Heart left ventricle (tissue), 16 donors: ENCODE measurements around the gene TTC3. TPM values are rescaled to one million over a fixed set of nuclear protein-coding genes. Genes with fewer than 3 reads are reported as not detected.

Source experiments
- ATAC-seq, 4 donors: fragments of 200-7000 bp; cut with Tn5 transposase; one replicate each; pipeline ENCODE4 v1.9.1; 2020 to 2022; ENCODE audit warnings: moderate library complexity in 4 of 4, mild to moderate bottlenecking in 3 of 4, moderate number of reproducible peaks in 1 of 4
- DNase-seq, 5 donors: peaks; one replicate each; pipeline ENCODE4 v3.0.0-alpha.2; 2020
- H3K27ac ChIP-seq, 12 donors: fragments of 200-600 bp; sonication (generic) in 4 of 12; one replicate each; pipeline versions ENCODE4 v1.5.0 to v1.8.0; 2016 to 2022; ENCODE audit warnings: mild to moderate bottlenecking in 2 of 12
- H3K27me3 ChIP-seq, 9 donors: fragments of 200-600 bp; sonication (generic) in 2 of 9; one replicate each; pipeline versions ENCODE4 v1.5.1 to v1.8.0; 2016 to 2022; ENCODE audit warnings: mild to moderate bottlenecking in 3 of 9
- H3K36me3 ChIP-seq, 9 donors: fragments of 200-600 bp; sonication (generic) in 2 of 9; one replicate each; pipeline versions ENCODE4 v1.5.0 to v1.8.0; 2018 to 2022; ENCODE audit warnings: mild to moderate bottlenecking in 2 of 9
- H3K4me1 ChIP-seq, 12 donors: fragments of 200-600 bp; sonication (generic) in 4 of 12; one replicate each; pipeline versions ENCODE4 v1.5.0 to v1.8.0; 2016 to 2022; ENCODE audit warnings: mild to moderate bottlenecking in 3 of 12
- H3K4me3 ChIP-seq, 12 donors: fragments of 200-600 bp; sonication (generic) in 4 of 12; one replicate each; pipeline versions ENCODE4 v1.5.0 to v1.8.0; 2017 to 2022; ENCODE audit warnings: mild to moderate bottlenecking in 9 of 12, moderate library complexity in 4 of 12
- H3K9me3 ChIP-seq, 12 donors: fragments of 200-600 bp; sonication (generic) in 4 of 12; one replicate each; pipeline versions ENCODE4 v1.5.0 to v1.8.0; 2016 to 2022; ENCODE audit warnings: mild to moderate bottlenecking in 1 of 12
- POLR2A ChIP-seq, 2 donors: fragments of 450-650 bp; IDR thresholded peaks; one replicate each; pipeline ENCODE4 v1.6.1; 2017; ENCODE audit warnings: antibody characterized with exemption in 2 of 2, mild to moderate bottlenecking in 2 of 2, moderate library complexity in 2 of 2
- WGBS, 4 donors: extraction: QIAGEN DNeasy Blood & Tissue Kit in 2 of 4; methylation state at CpG; one replicate each; pipeline versions ENCODE4 v1.1.5 to v1.1.7; 2013 to 2018; 5-methylcytosine and 5-hydroxymethylcytosine counted together
- intact Hi-C, 10 donors: fragments of 100-400 bp; cut with DNase I; formaldehyde crosslinking; loops; one replicate each; pipeline versions ENCODE4 v1.11.1 to v1.14.2; 2022
- polyA plus RNA-seq, 2 donors: library from polyadenylated mRNA; stranded (reverse); fragments of 200-250 nt; gene quantifications; one replicate each; pipeline ENCODE4 v1.2.3, GENCODE V29; 2013
- total RNA-seq, 9 donors: library from RNA; depleted of rRNA in 2 of 9; stranded (reverse); fragments of >200 nt in 2 of 9; fragmentation: NEBNext Ultra II Directional in 3 of 9; extraction: Animal tissue kit (Norgen Biotek cat#: 25700) in 3 of 9; gene quantifications; one replicate each; pipeline versions ENCODE4 v1.1.0 to v1.2.4, GENCODE V29; 2016 to 2023
- TF ChIP-seq, protein P1 (sequence below), 12 donors: fragments of 200-600 bp; sonication (generic) in 4 of 12; IDR thresholded peaks; one replicate each; pipeline versions ENCODE4 v1.5.0 to v1.8.0; 2018 to 2022; ENCODE audit warnings: antibody characterized with exemption in 12 of 12, mild to moderate bottlenecking in 5 of 12
- donor health status: ischemic (EF 13 %, LVEDD 7.1; RV severe dilation, severe dysfunction).
- donor health status: healthy with polysubstance abuse.
- donor health status: DM: no; HTN: yes; CAD: no.
- donor health status: DM: no; HTN: no; CAD: no.
- donor health status: ischemic (EF 25% LVEDD 6.9; RV normal size, moderate dysfunction).
- donor health status: ischemic (EF 25% LVEDD 5.7; RV mildly dilated, moderate dysfunction).
- donor health status: healthy.
- donor health status: DM: yes; HTN: yes; CAD: no.
- donor health status: ischemic (EF 35%, LVEDD 5.7; RV mildly dilated, moderate dysfunction).
- donor health status: nonischemic (EF 11% LVEDD 7.7; RV severe dilation, severe dysfunction).
- donor health status: DM: yes; HTN: yes; CAD: no.
- donor health status: PGD.
- donor health status: ischemic (EF 29% LVEDD 5.4; RV normal size, mild dysfunction).
- donor health status: nonischemic (EF 23%, LVEDD 6.1; RV moderate dilation, normal function).

Gene TTC3
- total and polyA plus RNA-seq, 11 donors: 15.2 to 72.1 (median 44.5) TPM

DNA sequence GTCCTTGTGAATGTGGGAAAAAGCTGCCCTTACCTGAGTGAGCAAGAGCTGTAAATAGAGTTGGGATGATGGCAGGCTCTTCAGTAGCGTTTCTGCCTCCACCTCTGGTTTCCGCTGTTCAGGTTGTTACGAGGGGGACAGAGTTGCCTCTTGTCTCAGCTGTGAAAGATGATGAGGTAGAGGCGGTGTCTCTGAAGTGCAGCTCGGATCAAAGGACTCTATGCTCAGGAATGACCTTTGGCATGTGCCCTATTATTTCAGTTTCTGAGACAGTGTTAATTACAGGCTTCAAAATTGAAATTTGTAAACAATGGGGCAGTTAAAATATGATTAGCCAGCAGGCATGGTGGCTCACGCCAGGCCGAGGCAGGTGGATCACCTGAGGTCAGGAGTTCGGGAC lies 123.8 kb downstream of the TTC3 start:
- H3K4me1 ChIP-seq: peaks cover 0 to 7% (median 0%) of the 10 kb centered on the region in 12 donors
- peaks cover 0 to 100% (median 82%) of the 10 kb centered on the region in 9 donors for H3K36me3 ChIP-seq
- H3K27ac ChIP-seq: no peak overlapping the region
- no peaks in the 10 kb centered on the region for H3K27me3 ChIP-seq
- TF ChIP-seq, protein P1, sequence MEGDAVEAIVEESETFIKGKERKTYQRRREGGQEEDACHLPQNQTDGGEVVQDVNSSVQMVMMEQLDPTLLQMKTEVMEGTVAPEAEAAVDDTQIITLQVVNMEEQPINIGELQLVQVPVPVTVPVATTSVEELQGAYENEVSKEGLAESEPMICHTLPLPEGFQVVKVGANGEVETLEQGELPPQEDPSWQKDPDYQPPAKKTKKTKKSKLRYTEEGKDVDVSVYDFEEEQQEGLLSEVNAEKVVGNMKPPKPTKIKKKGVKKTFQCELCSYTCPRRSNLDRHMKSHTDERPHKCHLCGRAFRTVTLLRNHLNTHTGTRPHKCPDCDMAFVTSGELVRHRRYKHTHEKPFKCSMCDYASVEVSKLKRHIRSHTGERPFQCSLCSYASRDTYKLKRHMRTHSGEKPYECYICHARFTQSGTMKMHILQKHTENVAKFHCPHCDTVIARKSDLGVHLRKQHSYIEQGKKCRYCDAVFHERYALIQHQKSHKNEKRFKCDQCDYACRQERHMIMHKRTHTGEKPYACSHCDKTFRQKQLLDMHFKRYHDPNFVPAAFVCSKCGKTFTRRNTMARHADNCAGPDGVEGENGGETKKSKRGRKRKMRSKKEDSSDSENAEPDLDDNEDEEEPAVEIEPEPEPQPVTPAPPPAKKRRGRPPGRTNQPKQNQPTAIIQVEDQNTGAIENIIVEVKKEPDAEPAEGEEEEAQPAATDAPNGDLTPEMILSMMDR (IDR thresholded peaks at IDR 0.05): no peak
- TF ChIP-seq POLR2A (IDR thresholded peaks at IDR 0.05): no peak
- no peaks in the 10 kb centered on the region for H3K9me3 ChIP-seq
- ATAC-seq: no peak
- intact Hi-C loops: no loop called here
- 93 to 96% (median 94%) methylated on average over 8 of the region's 8 CpGs for WGBS, 4 donors
- no peak overlapping the region for H3K4me3 ChIP-seq
- DNase-seq: no peak

DNA sequence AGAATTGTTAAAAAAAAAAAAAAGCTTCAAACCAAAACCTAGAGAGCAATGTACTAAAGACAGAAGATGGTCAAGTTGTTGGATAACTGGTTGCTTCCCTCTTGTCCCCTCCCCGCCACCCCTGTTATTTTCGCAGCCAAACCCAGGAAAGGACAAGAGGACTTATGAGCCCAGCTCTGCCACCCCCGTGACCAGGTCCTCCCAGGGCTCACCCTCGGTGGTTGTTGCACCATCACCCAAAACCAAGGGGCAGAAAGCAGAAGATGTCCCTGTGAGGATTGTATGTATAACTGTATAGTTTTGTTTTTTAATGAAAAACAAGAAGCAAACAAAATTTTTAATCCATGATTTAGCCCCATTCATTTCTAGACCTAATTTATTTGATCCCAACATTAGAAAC lies 124.7 kb downstream of the TTC3 start:
- H3K9me3 ChIP-seq: no peaks in the 10 kb centered on the region
- WGBS, 4 donors: 91 to 98% (median 96%) methylated on average over 4 of the region's 4 CpGs
- H3K4me3 ChIP-seq: no peak overlapping the region
- peaks cover 0 to 7% (median 0%) of the 10 kb centered on the region in 12 donors for H3K4me1 ChIP-seq
- H3K36me3 ChIP-seq: peaks cover 0 to 100% (median 83%) of the 10 kb centered on the region in 9 donors
- ATAC-seq: no peak
- no peaks in the 10 kb centered on the region for H3K27me3 ChIP-seq
- intact Hi-C loops: no loop called here
- no peak for DNase-seq
- TF ChIP-seq POLR2A (IDR thresholded peaks at IDR 0.05): no peak
- TF ChIP-seq, protein P1 (IDR thresholded peaks at IDR 0.05): no peak
- no peak overlapping the region for H3K27ac ChIP-seq

DNA sequence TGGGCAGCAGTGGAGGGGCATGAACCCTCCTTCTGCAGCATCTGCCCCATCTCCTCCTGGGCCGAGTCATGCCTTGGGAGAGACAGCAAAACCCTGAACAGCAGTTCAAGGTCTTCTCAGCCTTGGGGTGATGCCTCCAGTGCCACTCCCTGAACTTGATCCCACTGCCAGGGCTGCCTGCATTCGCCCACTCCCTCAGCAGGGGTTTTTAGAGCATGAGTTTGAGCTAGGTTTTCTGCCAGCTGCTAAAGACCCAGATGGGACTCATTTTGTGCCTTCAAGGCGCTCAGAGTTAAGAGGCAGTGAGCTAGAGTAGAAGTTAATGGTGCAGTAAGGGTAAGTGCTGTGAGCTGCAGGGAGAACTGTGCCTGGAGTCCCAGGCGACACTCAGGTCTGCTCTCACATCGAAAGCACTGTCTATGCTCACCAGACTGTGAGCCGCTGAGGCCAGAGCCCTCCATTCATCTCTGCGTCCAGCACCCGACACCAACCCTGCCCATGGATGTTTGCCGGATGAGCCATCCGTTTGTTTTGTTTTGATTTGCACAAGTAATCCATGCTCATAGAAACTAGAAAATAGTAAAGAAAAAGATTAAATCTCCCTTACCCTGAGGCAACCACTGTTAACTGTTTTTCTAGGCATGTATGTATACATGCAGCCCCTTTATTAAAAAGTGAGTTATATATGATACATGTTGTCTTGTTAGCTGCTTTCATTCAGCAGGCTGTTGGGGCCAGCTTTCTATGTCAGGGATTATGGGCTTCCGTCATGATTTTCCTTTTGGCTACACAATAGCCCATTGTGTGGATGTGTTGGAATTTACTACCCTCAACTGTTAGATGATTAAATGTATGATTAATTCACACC lies 126.2 kb downstream of the TTC3 start:
- intact Hi-C loops: no loop called here
- H3K36me3 ChIP-seq: peaks cover 0 to 94% (median 80%) of the 10 kb centered on the region in 9 donors
- TF ChIP-seq POLR2A (IDR thresholded peaks at IDR 0.05): no peak
- TF ChIP-seq, protein P1 (IDR thresholded peaks at IDR 0.05): no peak
- DNase-seq (no peak), ATAC-seq (no peak)
- no peak overlapping the region for H3K27ac ChIP-seq
- 87 to 92% (median 89%) methylated on average over 11 of the region's 11 CpGs for WGBS, 4 donors
- no peak overlapping the region for H3K4me3 ChIP-seq
- H3K27me3 ChIP-seq: no peaks in the 10 kb centered on the region
- peaks cover 0 to 7% (median 0%) of the 10 kb centered on the region in 12 donors for H3K4me1 ChIP-seq
- no peaks in the 10 kb centered on the region for H3K9me3 ChIP-seq

DNA sequence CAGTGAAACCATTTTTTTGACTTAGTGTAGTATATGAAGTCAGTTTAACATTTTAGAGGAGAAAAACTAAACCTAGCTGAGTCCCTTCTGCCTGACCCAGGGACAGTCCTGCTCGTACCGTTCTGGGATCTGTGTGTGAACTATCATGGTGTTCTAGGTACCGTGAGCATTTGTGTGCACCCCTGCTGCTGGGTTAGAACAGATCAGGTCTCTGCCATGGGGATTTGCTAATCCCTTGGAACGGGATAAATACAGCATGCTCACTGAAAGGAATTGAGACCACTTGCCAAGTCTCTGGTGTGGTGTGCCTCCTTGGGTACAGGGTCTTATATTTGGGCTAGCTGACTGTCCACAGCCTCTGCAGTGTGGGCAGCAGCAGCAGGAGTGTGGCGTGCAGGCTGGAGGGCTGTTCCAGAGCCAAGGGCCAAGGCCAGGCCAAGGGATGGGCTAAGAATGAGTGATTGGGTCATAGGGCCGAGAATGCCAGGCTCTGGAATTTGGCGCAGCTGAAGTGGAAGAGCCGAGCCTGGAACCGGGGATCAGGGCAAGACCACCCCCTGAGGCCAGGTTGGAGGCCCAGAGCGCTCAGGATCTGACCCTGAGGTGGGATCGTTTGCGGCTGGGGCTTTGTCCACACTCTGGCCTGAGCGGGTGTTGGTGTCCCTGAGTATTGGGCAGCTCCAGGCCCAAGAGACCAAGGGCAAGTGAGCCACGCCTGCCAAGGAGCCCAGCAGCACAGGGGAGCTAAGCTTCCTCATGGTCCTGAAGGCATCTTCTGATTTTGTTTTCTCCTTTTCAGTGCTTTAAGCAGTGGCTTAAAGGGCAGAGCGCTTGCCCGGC lies 127.8 kb downstream of the TTC3 start:
- no peak overlapping the region for H3K4me3 ChIP-seq
- H3K27me3 ChIP-seq: no peaks in the 10 kb centered on the region
- peaks cover 0 to 80% (median 67%) of the 10 kb centered on the region in 9 donors for H3K36me3 ChIP-seq
- intact Hi-C loops: loop anchor here in 2 of 10 donors (10.0 kb wide), 2 partner anchors 364 to 814 kb away; no protein-coding TSS in a partner anchor
- DNase-seq: no peak
- TF ChIP-seq POLR2A (IDR thresholded peaks at IDR 0.05): no peak
- TF ChIP-seq, protein P1 (IDR thresholded peaks at IDR 0.05): no peak
- H3K4me1 ChIP-seq: peaks cover 0 to 3% (median 0%) of the 10 kb centered on the region in 12 donors
- peak in 2 of 4 donors; percentile 21 to 30 for ATAC-seq
- no peak overlapping the region for H3K27ac ChIP-seq
- H3K9me3 ChIP-seq: no peaks in the 10 kb centered on the region
- WGBS, 4 donors: 91 to 97% (median 94%) methylated on average over 16 of the region's 16 CpGs
